ENCODE data around the gene VIM.
A peak's percentile ranks its signal among the peaks of the same experiment; 100 is the strongest.
"Not testable (repeated sequence)": the region's sequence is repeated elsewhere in the genome, so short reads cannot be mapped to it uniquely, and the experiment has no call there.

Gene VIM

GRCh38 chr10:17257466-17258321 is 29.7 kb downstream of the VIM start:
- DNase-seq: peak; percentile 24

GRCh38 chr10:17262502-17262901 is 34.5 kb downstream of the VIM start:
- DNase-seq: no peak

GRCh38 chr10:17263580-17263979 is 35.5 kb downstream of the VIM start:
- DNase-seq: no peak

GRCh38 chr10:17265468-17265867 is 37.4 kb downstream of the VIM start:
- DNase-seq: no peak

- DNase-seq: not testable (repeated sequence)
Observed at GRCh38 chr10:17266549-17266948, 38.5 kb downstream of the VIM start.

GRCh38 chr10:17272648-17273047 is 44.6 kb downstream of the VIM start:
- DNase-seq: no peak

- no peak for DNase-seq
Observed at GRCh38 chr10:17273403-17273802, 45.4 kb downstream of the VIM start.

GRCh38 chr10:17276756-17277424 is 48.8 kb downstream of the VIM start:
- DNase-seq: no peak

- DNase-seq: no peak
Observed at GRCh38 chr10:17278607-17279240, 50.7 kb downstream of the VIM start.

- DNase-seq: no peak
Observed at GRCh38 chr10:17282311-17282710, 54.3 kb downstream of the VIM start.

GRCh38 chr10:17286562-17287550 is 58.8 kb downstream of the VIM start:
- no peak for DNase-seq
